GM20431 (cell line): ENCODE data around the gene AMOTL1.

ENCODE experiments used
- in situ Hi-C: fragments of 300-500 bp; cut with MseI, MboI; formaldehyde crosslinking; loops from one replicate; pipeline ENCODE4 v1.15.0; 2020; ENCODE audit warnings: low sequenced_read_pairs; ENCODE audit not compliant: unreplicated experiment

AMOTL1 gene

GRCh38 chr11:94768602-94769541 lies 716 bp downstream of the AMOTL1 start:
- in situ Hi-C loops = no loop called here

- in situ Hi-C loops = no loop called here
These were observed 1.7 kb downstream of the AMOTL1 start for GRCh38 chr11:94769880-94770279.

- in situ Hi-C loops = no loop called here
These were observed 2.5 kb downstream of the AMOTL1 start for GRCh38 chr11:94770563-94771120.

GRCh38 chr11:94771390-94771789 lies 3.2 kb downstream of the AMOTL1 start:
- in situ Hi-C loops = no loop called here

GRCh38 chr11:94771951-94772350 lies 3.8 kb downstream of the AMOTL1 start:
- in situ Hi-C loops = no loop called here

- in situ Hi-C loops = no loop called here
These were observed 5.7 kb downstream of the AMOTL1 start for GRCh38 chr11:94773842-94774241.

GRCh38 chr11:94774345-94774744 lies 6.2 kb downstream of the AMOTL1 start:
- in situ Hi-C loops = no loop called here

- in situ Hi-C loops = no loop called here
These were observed 7.6 kb downstream of the AMOTL1 start for GRCh38 chr11:94775567-94776327.

GRCh38 chr11:94776351-94777321 lies 8.5 kb downstream of the AMOTL1 start:
- in situ Hi-C loops = no loop called here

- in situ Hi-C loops = no loop called here
These were observed 12.3 kb downstream of the AMOTL1 start for GRCh38 chr11:94780432-94780831.

GRCh38 chr11:94781837-94782236 lies 13.7 kb downstream of the AMOTL1 start:
- in situ Hi-C loops = no loop called here

- in situ Hi-C loops = no loop called here
These were observed 14.3 kb downstream of the AMOTL1 start for GRCh38 chr11:94782446-94782845.

- in situ Hi-C loops = no loop called here
These were observed 16.7 kb downstream of the AMOTL1 start for GRCh38 chr11:94784884-94785283.

- in situ Hi-C loops = no loop called here
These were observed 17.4 kb downstream of the AMOTL1 start for GRCh38 chr11:94785509-94785908.

- in situ Hi-C loops = no loop called here
These were observed 18.3 kb downstream of the AMOTL1 start for GRCh38 chr11:94786264-94787126.

GRCh38 chr11:94787801-94788200 lies 19.6 kb downstream of the AMOTL1 start:
- in situ Hi-C loops = no loop called here

- in situ Hi-C loops = no loop called here
These were observed 20.2 kb downstream of the AMOTL1 start for GRCh38 chr11:94788396-94788795.

GRCh38 chr11:94790197-94790596 lies 22.0 kb downstream of the AMOTL1 start:
- in situ Hi-C loops = no loop called here

GRCh38 chr11:94790661-94791180 lies 22.6 kb downstream of the AMOTL1 start:
- in situ Hi-C loops = no loop called here
